ENCODE measurements around the gene OR8B4. TPM values are rescaled to one million over a fixed set of nuclear protein-coding genes. Genes with fewer than 3 reads are reported as not detected.

The OR8B4 gene, protein sequence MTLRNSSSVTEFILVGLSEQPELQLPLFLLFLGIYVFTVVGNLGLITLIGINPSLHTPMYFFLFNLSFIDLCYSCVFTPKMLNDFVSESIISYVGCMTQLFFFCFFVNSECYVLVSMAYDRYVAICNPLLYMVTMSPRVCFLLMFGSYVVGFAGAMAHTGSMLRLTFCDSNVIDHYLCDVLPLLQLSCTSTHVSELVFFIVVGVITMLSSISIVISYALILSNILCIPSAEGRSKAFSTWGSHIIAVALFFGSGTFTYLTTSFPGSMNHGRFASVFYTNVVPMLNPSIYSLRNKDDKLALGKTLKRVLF
- not detected in 2 replicates for total RNA-seq

GRCh38 chr11:124424384-124424921, at the start of gene OR8B4:
OR8B4 (minus strand) TSS chr11:124424871; CDS start chr11:124424871, 0 bp downstream.

DNA sequence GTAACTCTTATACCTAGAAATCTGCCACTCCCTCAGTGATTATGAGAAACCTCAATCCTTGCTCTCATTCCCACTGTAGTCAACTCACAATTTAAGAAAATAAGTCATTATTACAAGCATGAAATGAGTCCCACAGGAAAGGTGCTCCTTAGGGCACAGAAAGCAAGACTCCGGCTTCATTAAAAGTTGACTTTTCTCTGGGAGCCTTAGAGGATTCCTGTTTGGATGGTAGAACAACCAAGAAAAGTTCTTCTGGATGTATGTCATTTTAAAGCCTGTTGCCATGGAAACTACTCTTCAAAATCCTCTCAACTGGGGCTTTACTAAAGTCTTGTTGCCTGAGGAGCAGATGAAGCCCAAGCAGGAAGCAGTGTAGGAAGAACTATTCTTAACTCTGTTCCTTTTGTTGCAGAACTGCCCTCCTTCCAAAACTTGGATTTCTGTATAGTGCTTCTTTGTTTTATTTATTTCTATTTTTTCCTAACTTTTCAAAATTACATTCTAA, 21.0 kb upstream of the OR8B4 start, which contains the start of gene OR8B8:
OR8B8 (minus strand) TSS at position 51 of the 505 bp plus-strand sequence. CDS start 4,611 bp downstream, outside the sequence.

DNA sequence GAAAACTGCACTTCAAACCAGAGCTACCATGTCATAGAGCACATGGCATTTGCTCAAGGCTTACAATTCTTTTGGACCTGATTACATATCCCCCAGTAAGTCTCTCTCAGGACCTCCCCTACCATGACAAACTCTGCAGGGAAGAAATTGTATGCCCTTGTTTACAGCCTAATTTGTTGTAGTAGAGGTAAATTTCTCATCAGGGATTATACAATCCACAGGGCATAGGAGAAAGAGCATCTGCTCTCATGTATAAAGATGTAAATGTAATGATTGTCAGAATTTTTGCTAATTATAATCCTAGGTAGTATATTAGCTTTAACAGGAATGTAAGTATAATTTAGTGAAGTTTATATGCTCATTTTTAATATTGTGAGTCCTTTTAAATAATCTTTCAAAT, 25.7 kb downstream of the OR8B4 start, which contains the start of gene OR8B3:
OR8B3 (minus strand) TSS at position 101 of the 400 bp plus-strand sequence. CDS start 1,673 bp downstream, outside the sequence.

GRCh38 chr11:124384399-124384798, 40.3 kb downstream of the OR8B4 start, which contains the start of gene OR8B2:
OR8B2 (minus strand) TSS chr11:124384499; CDS start chr11:124383343, 1,156 bp downstream.

Other genes with a start within 250 kb of the OR8B4 start
- gene OR10D3, start 241.5 kb downstream of the OR8B4 start, total RNA-seq, result not detected in 2 replicates
- gene OR8G1, start 183.8 kb downstream of the OR8B4 start, total RNA-seq, result not detected in 2 replicates
- not detected in 2 replicates for gene OR8G5, start 168.5 kb downstream of the OR8B4 start, total RNA-seq
- not detected in 2 replicates for gene OR8D1, start 110.9 kb downstream of the OR8B4 start, total RNA-seq
- gene OR8D2, start 104.7 kb downstream of the OR8B4 start, total RNA-seq, result not detected in 2 replicates
- not detected in 2 replicates for gene OR8B2, start 40.4 kb downstream of the OR8B4 start, total RNA-seq
- not detected in 2 replicates for gene OR8B3, start 25.8 kb downstream of the OR8B4 start, total RNA-seq
- not detected in 2 replicates for gene OR8B8, start 20.8 kb upstream of the OR8B4 start, total RNA-seq
- not detected in 2 replicates for gene OR8B12, start 118.8 kb upstream of the OR8B4 start, total RNA-seq
- under 0.01 TPM in 1 of 2 replicates, not detected in the other for gene OR8A1, start 145.1 kb upstream of the OR8B4 start, total RNA-seq
- not detected in 2 replicates for gene PANX3, start 186.6 kb upstream of the OR8B4 start, total RNA-seq
- 38.3 and 40.9 TPM in 2 replicates for gene TBRG1, start 198.0 kb upstream of the OR8B4 start, total RNA-seq
- gene SIAE, start 248.9 kb upstream of the OR8B4 start, total RNA-seq, result 10.1 and 11.5 TPM in 2 replicates
- gene SPA17, start 249.0 kb upstream of the OR8B4 start, total RNA-seq, result 4.4 and 5.2 TPM in 2 replicates